Neuronal stem cell (in vitro differentiated cells): ENCODE data around the gene MMP15.

Experiments
- DNase-seq: peaks from one replicate; pipeline ENCODE4 v3.0.0-alpha.2; 2013; ENCODE audit warnings: low spot score
- H2AFZ ChIP-seq: one replicate; pipeline ENCODE4 v1.6.1; 2013; ENCODE audit warnings: mild to moderate bottlenecking, low read length, inconsistent platforms
- H2AK5ac ChIP-seq: 2 replicates; pipeline ENCODE4 v1.6.1; 2013; ENCODE audit warnings: low read depth, mild to moderate bottlenecking, inconsistent platforms, low read length, moderate library complexity, mixed read lengths
- H2BK120ac ChIP-seq: 2 replicates; pipeline ENCODE4 v1.6.1; 2013; ENCODE audit warnings: low read depth, mild to moderate bottlenecking, inconsistent platforms, low read length, moderate library complexity, mixed read lengths
- H2BK12ac ChIP-seq: one replicate; pipeline ENCODE4 v1.6.1; 2013; ENCODE audit warnings: low read length, inconsistent platforms
- H2BK15ac ChIP-seq: 2 replicates; pipeline ENCODE4 v1.6.1; 2013; ENCODE audit warnings: mild to moderate bottlenecking, low read length, inconsistent platforms, mixed read lengths
- H2BK5ac ChIP-seq: one replicate; pipeline ENCODE4 v1.6.1; 2013; ENCODE audit warnings: inconsistent platforms, mild to moderate bottlenecking, low read length, moderate library complexity
- H3K14ac ChIP-seq: one replicate; pipeline ENCODE4 v1.6.1; 2013; ENCODE audit warnings: low read length, inconsistent platforms
- H3K18ac ChIP-seq: 2 replicates; pipeline ENCODE4 v1.6.1; 2013; ENCODE audit warnings: low read length, inconsistent platforms
- H3K23ac ChIP-seq: 2 replicates; pipeline ENCODE4 v1.6.1; 2013; ENCODE audit warnings: low read depth, mild to moderate bottlenecking, mixed read lengths, low read length, inconsistent platforms; ENCODE audit not compliant: poor library complexity
- H3K27ac ChIP-seq: replicated peaks from 3 replicates; pipeline ENCODE4 v1.5.1; 2013; ENCODE audit warnings: low read length, inconsistent platforms
- H3K27me3 ChIP-seq, 3 experiments: 2 replicates each; pipeline ENCODE4 v1.6.1; 2013; ENCODE audit warnings: low read length in 3 of 3, mild to moderate bottlenecking in 2 of 3, inconsistent platforms in 1 of 3, low read depth in 1 of 3, mixed read lengths in 1 of 3, moderate library complexity in 1 of 3; ENCODE audit not compliant: control insufficient read depth in 3 of 3, insufficient read depth in 3 of 3
- H3K36me3 ChIP-seq, 2 donors: replicated peaks in 1 of 2; 2 replicates each; pipeline ENCODE4 v1.6.1; 2013; ENCODE audit warnings: low read length in 2 of 2; ENCODE audit not compliant: control insufficient read depth in 2 of 2, insufficient read depth in 2 of 2
- H3K4ac ChIP-seq: 2 replicates; pipeline ENCODE4 v1.6.1; 2013; ENCODE audit warnings: inconsistent platforms, mild to moderate bottlenecking, low read length, moderate library complexity
- H3K4me1 ChIP-seq, 2 donors: 1 replicate in 1 of 2; 2 replicates in 1 of 2; pipeline ENCODE4 v1.6.1; 2013; ENCODE audit warnings: low read length in 2 of 2, low read depth in 1 of 2; ENCODE audit not compliant: control insufficient read depth in 2 of 2, insufficient read depth in 1 of 2
- H3K4me2 ChIP-seq: one replicate; pipeline ENCODE4 v1.6.1; 2013; ENCODE audit warnings: mild to moderate bottlenecking, low read length, inconsistent platforms; ENCODE audit not compliant: insufficient read depth, poor library complexity, severe bottlenecking
- H3K4me3 ChIP-seq, 2 donors: 2 replicates each; pipeline ENCODE4 v1.5.1; 2013; ENCODE audit warnings: low read length in 2 of 2, mild to moderate bottlenecking in 2 of 2, inconsistent platforms in 1 of 2, moderate library complexity in 1 of 2
- H3K79me1 ChIP-seq: one replicate; pipeline ENCODE4 v1.6.1; 2013; ENCODE audit warnings: low read depth, mild to moderate bottlenecking, inconsistent platforms, low read length, moderate library complexity
- H3K9ac ChIP-seq: one replicate; pipeline ENCODE4 v1.6.1; 2013; ENCODE audit warnings: mild to moderate bottlenecking, low read depth, low read length, inconsistent platforms; ENCODE audit not compliant: poor library complexity
- H3K9me3 ChIP-seq, 2 donors: replicated peaks in 1 of 2; 2 replicates each; pipeline versions ENCODE3 to v1.6.1; 2013; ENCODE audit warnings: low read length in 2 of 2, mild to moderate bottlenecking in 2 of 2, inconsistent platforms in 1 of 2, low read depth in 1 of 2, mixed read lengths in 1 of 2, moderate library complexity in 1 of 2; ENCODE audit not compliant: control insufficient read depth in 2 of 2, insufficient read depth in 1 of 2
- H4K8ac ChIP-seq: one replicate; pipeline ENCODE4 v1.6.1; 2013; ENCODE audit warnings: low read depth, mild to moderate bottlenecking, inconsistent platforms, low read length, moderate library complexity
- H4K91ac ChIP-seq: one replicate; pipeline ENCODE4 v1.6.1; 2013; ENCODE audit warnings: low read length, low read depth, mild to moderate bottlenecking, inconsistent platforms; ENCODE audit not compliant: poor library complexity
- WGBS, 2 donors: extraction: QIAGEN DNeasy Blood & Tissue Kit; methylation state at CpG; one replicate each; pipeline ENCODE4 v1.1.7; 2013; ENCODE audit warnings: missing lambda C conversion rate in 2 of 2, mixed read lengths in 1 of 2; ENCODE audit not compliant: insufficient read length in 2 of 2, insufficient replicate concordance in 1 of 2; ENCODE audit errors: extremely low coverage in 2 of 2; 5-methylcytosine and 5-hydroxymethylcytosine counted together

The MMP15 gene

DNA sequence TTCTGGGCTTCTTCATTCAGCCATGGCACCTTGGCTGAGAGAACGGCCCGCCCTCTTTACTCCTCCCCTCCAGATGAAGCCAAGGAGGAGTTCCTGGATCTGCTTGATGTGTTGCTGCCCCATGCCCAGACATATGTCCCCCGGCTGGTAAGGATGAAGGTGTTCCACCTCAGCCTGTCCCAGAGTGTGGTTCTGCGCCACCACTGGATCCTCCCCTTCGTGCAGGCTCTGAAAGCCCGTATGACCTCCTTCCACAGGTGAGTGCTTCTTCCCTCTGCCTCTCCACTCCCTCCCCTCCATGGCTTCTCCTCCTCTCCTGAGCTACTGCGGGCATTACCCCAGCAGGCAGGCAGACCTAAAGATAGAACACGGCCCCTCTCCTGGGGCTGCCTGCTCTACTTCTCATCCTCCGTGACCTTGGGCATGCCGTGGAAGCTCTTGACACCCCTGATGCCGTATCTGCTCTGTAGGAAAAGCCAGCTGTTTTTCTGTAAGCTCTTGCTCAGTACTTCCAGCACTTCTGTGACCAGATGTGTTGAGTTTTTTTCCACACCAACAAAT is 15.6 kb upstream of the MMP15 start:
- Histone ChIP-seq H2BK12ac (no peak overlapping the region), H3K4me1 (peaks cover 0 to 16% of the 10 kb centered on the region in 2 donors), H3K9ac (no peak overlapping the region), H3K27ac (no peak overlapping the region), H4K91ac (no peak overlapping the region), H2BK15ac (no peak overlapping the region), H3K27me3 (no peaks in the 10 kb centered on the region), H3K4me2 (no peak overlapping the region), H3K4ac (no peak overlapping the region), H3K23ac (no peak overlapping the region), H4K8ac (no peak overlapping the region), H3K79me1 (no peaks in the 10 kb centered on the region), H2BK120ac (no peak overlapping the region), H3K36me3 (peaks cover 5 to 68% of the 10 kb centered on the region in 2 donors), H3K4me3 (no peak overlapping the region), H3K18ac (no peak overlapping the region), H2BK5ac (no peak overlapping the region), H3K9me3 (peaks cover 0 to 8% of the 10 kb centered on the region in 2 donors), H2AFZ (no peak overlapping the region), H3K14ac (no peak overlapping the region), H2AK5ac (no peak overlapping the region)
- no CpG with 5 or more reads among the region's 11 CpGs for WGBS, 2 donors
- DNase-seq, result no peak

DNA sequence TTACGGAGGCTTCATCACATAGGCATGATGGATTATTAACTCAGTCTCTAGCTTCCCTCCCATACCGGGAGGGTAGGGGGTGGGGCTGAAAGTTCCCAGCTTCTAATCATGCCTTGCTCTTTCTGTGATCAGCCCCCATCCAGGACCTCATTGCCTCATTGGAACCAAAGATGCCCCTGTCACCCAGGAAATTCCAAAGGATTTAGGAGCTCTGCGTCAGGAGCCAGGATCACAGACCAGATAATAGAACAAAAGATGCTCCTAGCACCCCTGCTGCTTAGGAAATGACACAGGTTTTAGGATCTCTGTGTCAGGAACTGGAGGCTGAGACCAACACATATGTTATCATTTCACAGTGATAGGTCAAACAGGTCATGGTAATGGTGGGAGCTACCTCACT is 14.7 kb upstream of the MMP15 start:
- Histone ChIP-seq H2AK5ac (no peak overlapping the region), H2BK15ac (no peak overlapping the region), H4K8ac (no peak overlapping the region), H2AFZ (no peak overlapping the region), H3K36me3 (peaks cover 5 to 66% of the 10 kb centered on the region in 2 donors), H3K4ac (no peak overlapping the region), H3K14ac (no peak overlapping the region), H2BK5ac (no peak overlapping the region), H3K4me2 (no peak overlapping the region), H4K91ac (no peak overlapping the region), H2BK120ac (no peak overlapping the region), H3K9ac (no peak overlapping the region), H3K4me3 (no peak overlapping the region), H3K79me1 (no peaks in the 10 kb centered on the region), H3K27me3 (no peaks in the 10 kb centered on the region), H3K27ac (no peak overlapping the region), H3K23ac (no peak overlapping the region), H3K9me3 (peaks cover 0 to 8% of the 10 kb centered on the region in 2 donors), H3K4me1 (peaks cover 0 to 16% of the 10 kb centered on the region in 2 donors), H2BK12ac (no peak overlapping the region), H3K18ac (no peak overlapping the region)
- WGBS, 2 donors, result no CpG with 5 or more reads among the region's 3 CpGs
- no peak for DNase-seq

DNA sequence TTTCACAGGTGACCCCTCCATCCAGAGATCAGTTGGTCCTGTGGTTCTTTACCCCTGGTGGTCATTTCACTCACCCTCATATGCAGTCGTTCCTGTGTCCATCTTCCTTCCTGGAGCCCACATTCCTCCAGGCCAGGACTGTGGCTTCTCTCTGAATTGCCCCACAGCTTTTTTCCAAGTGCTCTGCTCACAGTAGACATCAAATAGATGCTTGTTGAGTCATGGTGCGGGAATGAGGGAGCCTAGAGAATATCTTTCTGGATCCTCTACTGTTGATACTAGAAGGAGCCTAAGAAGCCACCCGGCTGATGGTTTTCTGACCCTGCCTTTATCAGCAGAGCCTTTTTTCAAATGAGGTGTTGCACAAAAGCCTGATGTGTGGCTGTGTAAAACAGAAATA is 13.9 kb upstream of the MMP15 start:
- Histone ChIP-seq H3K4me1 (peaks cover 0 to 16% of the 10 kb centered on the region in 2 donors), H2AFZ (no peak overlapping the region), H3K27me3 (no peaks in the 10 kb centered on the region), H2BK120ac (no peak overlapping the region), H2BK5ac (no peak overlapping the region), H3K79me1 (no peaks in the 10 kb centered on the region), H3K4me2 (no peak overlapping the region), H2BK12ac (no peak overlapping the region), H3K9me3 (peaks cover 0 to 4% of the 10 kb centered on the region in 2 donors), H3K14ac (no peak overlapping the region), H3K9ac (no peak overlapping the region), H3K23ac (no peak overlapping the region), H2BK15ac (no peak overlapping the region), H4K91ac (no peak overlapping the region), H3K18ac (no peak overlapping the region), H2AK5ac (no peak overlapping the region), H3K4me3 (no peak overlapping the region), H3K36me3 (peaks cover 5 to 61% of the 10 kb centered on the region in 2 donors), H3K27ac (no peak overlapping the region), H3K4ac (no peak overlapping the region), H4K8ac (no peak overlapping the region)
- no peak for DNase-seq
- WGBS, 2 donors, result no CpG with 5 or more reads among the region's 3 CpGs

DNA sequence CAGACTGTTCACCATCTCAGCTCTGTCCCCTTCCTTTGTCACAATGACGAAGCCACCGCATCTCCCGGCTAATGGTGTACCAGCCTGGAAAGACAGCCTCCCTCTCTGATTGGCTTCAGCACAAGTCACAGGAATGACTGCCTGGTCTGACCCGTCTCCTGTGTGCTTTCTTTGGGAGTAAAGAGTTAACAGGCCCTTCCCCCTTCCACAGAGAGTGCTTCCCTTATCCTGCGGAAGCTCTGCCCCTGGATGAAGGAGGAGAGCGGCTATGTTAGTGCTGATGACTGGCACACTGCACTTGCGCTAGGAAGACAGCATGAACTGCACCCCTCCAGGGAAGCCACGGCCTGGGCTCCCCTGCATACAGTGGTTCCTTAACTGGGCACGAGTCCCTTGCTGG is 13.1 kb upstream of the MMP15 start:
- Histone ChIP-seq H3K4me1 (peaks cover 0 to 16% of the 10 kb centered on the region in 2 donors), H4K91ac (no peak overlapping the region), H3K18ac (no peak overlapping the region), H4K8ac (no peak overlapping the region), H3K36me3 (peaks cover 5 to 59% of the 10 kb centered on the region in 2 donors), H3K14ac (no peak overlapping the region), H3K4ac (no peak overlapping the region), H3K79me1 (no peaks in the 10 kb centered on the region), H2BK5ac (peak overlapping the region; percentile 0), H2BK120ac (no peak overlapping the region), H3K9ac (no peak overlapping the region), H3K4me2 (no peak overlapping the region), H3K9me3 (no peaks in the 10 kb centered on the region), H2BK15ac (no peak overlapping the region), H3K4me3 (no peak overlapping the region), H3K27ac (peak overlapping the region; percentile 25), H2AK5ac (no peak overlapping the region), H2AFZ (no peak overlapping the region), H2BK12ac (no peak overlapping the region), H3K23ac (no peak overlapping the region), H3K27me3 (no peaks in the 10 kb centered on the region)
- WGBS, 2 donors, result no CpG with 5 or more reads among the region's 9 CpGs
- no peak for DNase-seq
